ENCODE results near the gene IMMT. TPM values are rescaled to one million over a fixed set of nuclear protein-coding genes. Genes with fewer than 3 reads are reported as not detected.

The IMMT gene
- polyA plus RNA-seq, 1 donor (not counting 4 experiments of a cell fraction or from before 2014, with no cell fraction given): 91.5 TPM

DNA sequence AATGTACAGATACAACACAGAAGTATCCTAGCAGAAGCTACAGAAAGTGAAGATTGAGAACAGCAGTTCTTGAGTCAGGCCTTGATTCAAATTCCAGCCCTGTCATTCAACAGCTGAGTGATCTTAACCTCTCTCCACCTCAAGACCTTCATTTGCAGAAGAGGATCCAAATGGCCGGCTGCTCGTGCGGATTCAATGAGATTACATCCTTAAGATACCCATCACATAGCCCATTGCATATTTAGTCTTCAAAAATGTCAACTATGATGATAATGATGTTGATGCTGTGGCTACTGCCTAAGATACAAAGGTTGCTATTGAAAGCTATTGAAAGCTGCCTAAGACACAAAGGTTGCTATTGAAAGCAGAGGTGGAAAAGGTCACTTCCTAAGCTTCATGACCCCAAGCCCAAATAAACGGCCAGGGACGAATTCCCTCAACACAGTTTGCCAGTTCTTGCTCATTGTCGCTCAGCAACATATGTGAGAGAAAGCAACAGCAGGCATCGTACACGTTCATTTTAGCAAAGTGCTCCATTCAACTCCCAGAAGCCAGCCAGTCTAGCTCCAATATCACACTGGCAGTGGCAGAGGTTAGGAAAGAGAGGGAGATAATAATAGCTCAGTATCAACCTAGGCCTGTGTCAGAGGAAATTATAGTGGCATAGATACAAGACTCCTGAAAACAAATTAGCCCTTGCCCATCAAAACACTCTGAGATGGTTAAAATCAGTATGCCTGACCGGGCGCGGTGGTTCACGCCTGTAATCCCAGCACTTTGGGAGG is 40.1 kb upstream of the IMMT start:
- no peak for TF ChIP-seq EZH2 (IDR thresholded peaks at IDR 0.05; ENCODE audit: low read length)
- TF ChIP-seq CTCF (optimal IDR thresholded peaks at IDR 0.05 in 1 of 3, IDR thresholded peaks at IDR 0.05 in 1 of 3, conservative IDR thresholded peaks at IDR 0.05 in 1 of 3; ENCODE audit: extremely low read depth in 1 of 3, insufficient read depth in 2 of 3, low read length in 3 of 3): no peak
- no peak for FAIRE-seq
- Histone ChIP-seq H3K27me3 (ENCODE audit: control insufficient read depth, extremely low read depth, insufficient read depth, low read length) (peaks cover 3% of the 10 kb centered on the region), H3K4me2 (ENCODE audit: control insufficient read depth, extremely low read depth, insufficient read depth, low read depth, low read length) (no peak overlapping the region), H3K9me1 (ENCODE audit: control insufficient read depth, extremely low read depth, insufficient read depth, low read length) (no peaks in the 10 kb centered on the region), H3K36me3 (ENCODE audit: control insufficient read depth in 2 of 2, extremely low read depth in 1 of 2, insufficient read depth in 2 of 2, low read length in 2 of 2) (no peaks in the 10 kb centered on the region), H3K4me3 (ENCODE audit: control insufficient read depth in 2 of 3, extremely low read depth in 1 of 3, insufficient read depth in 2 of 3, low read depth in 1 of 3, low read length in 3 of 3) (no peak overlapping the region), H4K20me1 (ENCODE audit: control insufficient read depth, extremely low read depth, insufficient read depth, low read length) (peaks cover 3% of the 10 kb centered on the region), H2AFZ (ENCODE audit: control insufficient read depth, low read length) (no peak overlapping the region), H3K79me2 (ENCODE audit: control insufficient read depth, insufficient read depth, low read length) (no peaks in the 10 kb centered on the region), H3K9ac (ENCODE audit: control insufficient read depth, extremely low read depth, insufficient read depth, low read length) (no peak overlapping the region), H3K4me1 (ENCODE audit: control insufficient read depth, extremely low read depth, insufficient read depth, low read length) (no peaks in the 10 kb centered on the region), H3K27ac (ENCODE audit: control insufficient read depth, insufficient read depth, low read length) (no peak overlapping the region), H3K9me3 (ENCODE audit: control insufficient read depth, low read depth, low read length) (no peaks in the 10 kb centered on the region)
- dilution Hi-C loops (cut with MboI; ENCODE audit: extremely low pct_ligation_motif_present, low sequenced_read_pairs): no loop called here
- no peak for DNase-seq (ENCODE audit: low read depth, low spot score)

DNA sequence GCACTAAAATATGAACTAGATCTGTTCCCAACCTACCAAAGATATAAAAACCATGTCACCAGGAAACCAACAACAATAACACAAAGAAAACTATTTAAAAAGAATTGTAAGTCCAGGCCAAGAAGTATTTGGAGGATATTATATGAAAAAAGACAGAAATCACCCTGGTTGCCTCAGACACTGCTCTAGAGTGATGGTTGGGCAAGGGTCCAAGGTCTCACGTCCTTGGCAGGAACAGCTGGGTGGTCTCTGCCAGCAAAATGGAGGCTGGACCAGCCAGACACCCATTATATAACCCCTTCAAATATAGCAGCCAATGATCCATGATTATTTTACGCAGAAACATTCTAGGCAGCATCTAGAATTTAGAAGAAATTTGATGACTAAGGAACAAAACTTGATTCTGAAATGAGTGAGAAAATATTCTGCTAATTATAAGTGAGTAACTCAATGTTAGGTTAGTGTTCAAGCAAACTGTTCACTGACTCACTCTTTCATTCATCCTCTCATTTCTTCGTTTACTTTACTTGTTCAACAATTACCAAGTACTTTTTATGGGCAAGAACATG is 39.4 kb upstream of the IMMT start:
- H3K27ac ChIP-seq (ENCODE audit: control insufficient read depth, insufficient read depth, low read length): no peak overlapping the region
- no peaks in the 10 kb centered on the region for H3K79me2 ChIP-seq (ENCODE audit: control insufficient read depth, insufficient read depth, low read length)
- H3K4me3 ChIP-seq (ENCODE audit: control insufficient read depth in 2 of 3, extremely low read depth in 1 of 3, insufficient read depth in 2 of 3, low read depth in 1 of 3, low read length in 3 of 3): no peak overlapping the region
- no peaks in the 10 kb centered on the region for H3K36me3 ChIP-seq (ENCODE audit: control insufficient read depth in 2 of 2, extremely low read depth in 1 of 2, insufficient read depth in 2 of 2, low read length in 2 of 2)
- H3K4me1 ChIP-seq (ENCODE audit: control insufficient read depth, extremely low read depth, insufficient read depth, low read length): no peaks in the 10 kb centered on the region
- no peak overlapping the region for H3K4me2 ChIP-seq (ENCODE audit: control insufficient read depth, extremely low read depth, insufficient read depth, low read depth, low read length)
- no peak overlapping the region for H2AFZ ChIP-seq (ENCODE audit: control insufficient read depth, low read length)
- no peaks in the 10 kb centered on the region for H3K9me1 ChIP-seq (ENCODE audit: control insufficient read depth, extremely low read depth, insufficient read depth, low read length)
- H3K9ac ChIP-seq (ENCODE audit: control insufficient read depth, extremely low read depth, insufficient read depth, low read length): no peak overlapping the region
- no peaks in the 10 kb centered on the region for H3K27me3 ChIP-seq (ENCODE audit: control insufficient read depth, extremely low read depth, insufficient read depth, low read length)
- H4K20me1 ChIP-seq (ENCODE audit: control insufficient read depth, extremely low read depth, insufficient read depth, low read length): no peaks in the 10 kb centered on the region
- FAIRE-seq (no peak), DNase-seq (ENCODE audit: low read depth, low spot score) (no peak)
- no peaks in the 10 kb centered on the region for H3K9me3 ChIP-seq (ENCODE audit: control insufficient read depth, low read depth, low read length)
- TF ChIP-seq CTCF (optimal IDR thresholded peaks at IDR 0.05 in 1 of 3, IDR thresholded peaks at IDR 0.05 in 1 of 3, conservative IDR thresholded peaks at IDR 0.05 in 1 of 3; ENCODE audit: extremely low read depth in 1 of 3, insufficient read depth in 2 of 3, low read length in 3 of 3): no peak
- TF ChIP-seq EZH2 (IDR thresholded peaks at IDR 0.05; ENCODE audit: low read length): no peak
- dilution Hi-C loops (cut with MboI; ENCODE audit: extremely low pct_ligation_motif_present, low sequenced_read_pairs): no loop called here
